Ammon's horn (tissue), 1 donor: ENCODE data around the gene PRKAG2.

ENCODE experiments used
- DNase-seq: peaks from one replicate; pipeline ENCODE4 v3.0.0-alpha.2; 2016; ENCODE audit warnings: low spot score

The PRKAG2 gene

GRCh38 chr7:151726652-151727578 lies 150.0 kb downstream of the PRKAG2 start:
- no peak for DNase-seq

GRCh38 chr7:151725844-151726651 lies 150.9 kb downstream of the PRKAG2 start:
- DNase-seq: no peak

GRCh38 chr7:151724920-151725584 lies 151.9 kb downstream of the PRKAG2 start:
- DNase-seq: no peak

- DNase-seq: no peak
These were observed 152.5 kb downstream of the PRKAG2 start for GRCh38 chr7:151724250-151724915.

- DNase-seq: no peak
These were observed 153.6 kb downstream of the PRKAG2 start for GRCh38 chr7:151723321-151723720.

GRCh38 chr7:151722533-151722932 lies 154.4 kb downstream of the PRKAG2 start:
- no peak for DNase-seq

- no peak for DNase-seq
These were observed 155.2 kb downstream of the PRKAG2 start for GRCh38 chr7:151721694-151722093.

- no peak for DNase-seq
These were observed 155.7 kb downstream of the PRKAG2 start for GRCh38 chr7:151721236-151721635.

- DNase-seq: no peak
These were observed 156.6 kb downstream of the PRKAG2 start for GRCh38 chr7:151720280-151720679.

- DNase-seq: no peak
These were observed 157.0 kb downstream of the PRKAG2 start for GRCh38 chr7:151719897-151720242.

- no peak for DNase-seq
These were observed 157.7 kb downstream of the PRKAG2 start for GRCh38 chr7:151719031-151719896.

GRCh38 chr7:151717918-151718317 lies 159.0 kb downstream of the PRKAG2 start:
- DNase-seq: no peak

GRCh38 chr7:151717415-151717814 lies 159.5 kb downstream of the PRKAG2 start:
- no peak for DNase-seq

GRCh38 chr7:151716323-151716722 lies 160.6 kb downstream of the PRKAG2 start:
- no peak for DNase-seq

GRCh38 chr7:151715666-151716315 lies 161.1 kb downstream of the PRKAG2 start:
- DNase-seq: no peak

- no peak for DNase-seq
These were observed 162.7 kb downstream of the PRKAG2 start for GRCh38 chr7:151714201-151714600.

- no peak for DNase-seq
These were observed 164.1 kb downstream of the PRKAG2 start for GRCh38 chr7:151712810-151713125.

- no peak for DNase-seq
These were observed 164.8 kb downstream of the PRKAG2 start for GRCh38 chr7:151711906-151712809.

GRCh38 chr7:151711435-151711872 lies 165.5 kb downstream of the PRKAG2 start:
- DNase-seq: no peak
